Activated naive CD4-positive, alpha-beta T cell treated with anti-CD3 and anti-CD28 coated beads, Interleukin-2, amount 50 U/mL, for 16 hours (primary cell): ENCODE data around the gene DCUN1D1.

ENCODE experiments used
- DNase-seq: peaks from one replicate; pipeline ENCODE4 v3.0.0-alpha.2; 2020

DCUN1D1 gene

DNA sequence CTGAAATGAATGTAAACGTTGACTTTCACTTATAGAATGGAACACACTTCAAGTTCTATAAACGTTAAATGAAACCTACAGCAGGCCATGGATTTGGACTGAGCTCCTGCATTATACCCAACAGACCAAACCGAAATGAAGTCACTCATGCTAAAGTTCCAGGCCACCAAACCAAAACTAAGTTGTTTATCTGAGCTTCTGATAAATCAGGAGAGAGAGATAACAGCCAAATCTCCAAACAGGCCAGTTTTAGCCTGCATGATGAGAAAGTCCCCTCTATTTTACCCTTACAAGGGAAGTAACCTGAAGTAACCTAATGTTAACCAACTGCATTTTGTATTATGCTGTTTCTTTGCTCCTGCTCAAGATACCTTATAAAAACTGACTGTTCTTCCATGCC is 44.5 kb downstream of the DCUN1D1 start:
- DNase-seq, result no peak

DNA sequence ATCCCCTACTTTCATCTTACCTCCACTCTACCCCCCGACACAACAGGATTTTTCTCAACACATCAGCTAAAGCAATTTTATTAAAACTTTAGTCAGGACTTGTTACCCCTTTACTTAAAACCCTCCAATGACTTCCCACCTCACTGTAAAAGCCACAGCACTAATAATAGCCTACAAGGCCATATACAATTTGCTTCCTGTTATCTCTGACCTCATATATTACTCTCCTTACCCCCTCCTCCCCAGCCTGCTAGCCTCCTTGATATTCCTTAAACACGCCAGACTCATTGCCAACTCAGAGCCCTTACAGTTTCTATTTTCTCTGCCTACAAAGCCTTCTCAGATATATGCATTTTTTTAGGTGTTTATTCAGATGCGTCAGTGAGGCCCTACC is 54.4 kb downstream of the DCUN1D1 start:
- no peak for DNase-seq

DNA sequence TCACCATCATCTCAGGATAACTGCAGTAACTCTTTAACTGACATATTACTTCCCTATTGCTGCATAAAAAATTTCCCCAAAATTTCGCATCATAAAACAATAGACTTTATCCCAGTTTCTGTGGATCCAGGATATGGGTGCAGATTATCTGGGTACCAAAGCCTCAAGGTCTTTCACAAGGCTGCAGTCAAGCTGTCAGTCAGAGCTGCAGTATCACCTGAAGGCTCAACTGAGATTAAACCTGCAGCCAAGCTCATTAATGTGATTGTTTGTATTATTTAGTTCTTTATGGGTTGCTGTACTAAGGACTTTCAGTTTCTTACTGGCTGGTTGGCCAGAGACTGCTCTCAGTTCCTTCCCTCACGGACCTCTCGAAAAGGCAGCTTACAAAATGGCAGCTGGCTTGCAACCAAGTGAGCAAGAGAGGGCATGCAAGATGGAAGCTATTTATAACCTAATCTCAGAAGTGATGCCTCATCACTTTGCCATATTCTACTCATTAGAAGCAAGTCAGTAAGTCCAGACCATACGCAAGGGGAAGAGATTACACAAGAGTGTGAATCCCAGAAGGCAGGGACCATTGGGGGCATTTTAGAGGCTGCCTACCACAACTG is 54.9 kb downstream of the DCUN1D1 start:
- DNase-seq, result no peak

GRCh38 chr3:182921665-182922355 is 58.5 kb downstream of the DCUN1D1 start:
- DNase-seq, result no peak

- no peak for DNase-seq
These were observed 59.7 kb downstream of the DCUN1D1 start for GRCh38 chr3:182920515-182921084.

DNA sequence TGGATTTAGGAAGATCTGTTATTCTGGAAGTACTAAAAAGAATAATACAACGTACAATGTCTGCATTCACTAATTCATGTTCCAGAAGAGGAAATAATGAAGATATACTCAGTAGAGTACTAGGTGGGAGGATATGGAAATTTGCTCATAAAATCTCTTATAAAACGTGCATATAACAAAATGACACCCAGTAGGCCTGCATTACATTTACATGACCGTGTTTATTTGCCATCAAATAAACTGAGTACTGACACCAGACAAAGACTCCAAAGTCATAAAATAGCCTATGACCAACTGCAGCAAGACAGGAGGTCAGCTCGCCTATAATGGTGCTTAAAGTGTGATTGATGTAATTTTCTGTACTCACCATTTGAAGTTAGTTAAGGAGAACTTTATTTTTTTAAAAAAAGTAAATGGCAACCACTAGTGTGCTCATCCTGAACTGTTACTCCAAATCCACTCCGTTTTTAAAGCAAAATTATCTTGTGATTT is 60.4 kb downstream of the DCUN1D1 start:
- no peak for DNase-seq

GRCh38 chr3:182917134-182917533 is 63.2 kb downstream of the DCUN1D1 start:
- DNase-seq, result no peak

GRCh38 chr3:182914341-182914740 is 66.0 kb downstream of the DCUN1D1 start:
- DNase-seq, result no peak

DNA sequence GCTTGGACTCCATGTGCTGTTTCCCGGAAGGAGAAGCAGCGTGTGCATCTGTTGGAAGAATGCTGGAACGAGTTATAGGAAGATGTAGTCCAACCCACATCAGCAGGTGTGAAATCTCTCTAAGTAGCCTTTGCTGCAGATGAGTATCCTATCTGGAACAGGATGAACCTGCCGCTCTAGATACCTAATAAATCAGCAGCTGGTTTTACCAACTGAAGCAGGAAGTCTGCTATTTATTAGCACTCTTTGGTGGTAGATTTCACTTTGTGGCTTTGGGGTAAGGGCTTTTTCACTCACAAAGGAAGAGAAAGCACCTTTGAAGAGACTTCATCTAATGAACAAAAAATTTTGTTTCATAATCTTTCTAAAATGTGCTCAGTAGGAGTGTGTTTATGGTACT is 66.4 kb downstream of the DCUN1D1 start:
- no peak for DNase-seq

DNA sequence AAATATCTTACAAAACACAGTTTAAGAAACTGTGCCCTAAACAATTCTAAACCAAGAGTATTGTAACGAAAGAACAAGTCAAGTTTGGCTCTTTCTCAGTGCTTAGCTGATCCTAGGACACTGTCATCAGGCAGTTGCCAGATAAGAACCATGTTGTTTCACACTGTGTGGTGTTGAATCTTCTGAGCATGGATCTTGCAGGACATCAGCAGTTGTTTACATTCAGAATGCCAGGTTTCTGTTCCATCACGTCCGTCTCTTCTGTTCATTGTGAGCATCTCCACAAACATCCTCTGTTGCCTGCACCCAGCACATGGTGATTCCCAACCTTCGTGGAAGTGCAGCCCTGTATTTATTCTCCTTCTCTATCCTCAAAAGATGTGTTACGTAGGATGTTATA is 67.9 kb downstream of the DCUN1D1 start:
- DNase-seq, result no peak

DNA sequence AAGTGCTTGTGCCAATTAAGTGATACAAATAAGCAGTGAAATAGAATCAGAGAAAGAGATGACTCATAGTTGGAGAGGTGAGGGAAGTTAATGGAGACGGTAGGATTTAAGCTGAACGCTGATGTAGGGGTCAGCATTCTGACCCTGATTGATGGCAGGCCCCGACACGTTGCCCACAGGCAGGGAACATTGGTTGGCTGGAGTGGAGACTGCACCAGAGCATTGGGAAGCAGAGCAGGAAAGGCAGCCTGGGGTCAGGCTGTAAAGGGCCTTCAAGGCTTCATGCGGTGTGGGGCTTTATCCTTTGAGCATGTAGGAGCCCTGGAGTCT is 68.6 kb downstream of the DCUN1D1 start:
- DNase-seq, result no peak

- no peak for DNase-seq
These were observed 69.2 kb downstream of the DCUN1D1 start for GRCh38 chr3:182910936-182911781.

GRCh38 chr3:182909318-182910040 is 70.9 kb downstream of the DCUN1D1 start:
- no peak for DNase-seq

- DNase-seq, result no peak
These were observed 71.9 kb downstream of the DCUN1D1 start for GRCh38 chr3:182908471-182908870.

DNA sequence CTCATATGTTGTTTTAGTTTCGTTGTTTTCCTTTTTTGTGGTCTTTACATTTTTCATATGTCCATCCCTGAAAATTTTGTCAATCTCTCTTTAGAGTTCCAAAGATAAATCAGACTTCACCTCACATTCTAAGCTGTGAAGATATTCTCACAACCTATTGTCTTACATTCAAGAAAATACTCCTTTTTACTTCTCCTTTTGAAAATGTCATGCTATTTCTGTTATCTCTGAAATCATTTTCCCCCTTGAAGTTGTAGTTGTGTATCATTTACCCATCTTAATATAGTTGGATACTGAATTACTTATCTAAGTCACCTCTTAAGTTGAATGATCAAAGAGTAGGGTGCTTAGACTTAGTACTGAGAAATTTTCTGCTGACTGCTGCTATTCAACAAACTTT is 74.3 kb downstream of the DCUN1D1 start:
- DNase-seq, result no peak

GRCh38 chr3:182905623-182906022 is 74.7 kb downstream of the DCUN1D1 start:
- DNase-seq, result no peak

GRCh38 chr3:182904164-182904563 is 76.2 kb downstream of the DCUN1D1 start:
- DNase-seq, result no peak

DNA sequence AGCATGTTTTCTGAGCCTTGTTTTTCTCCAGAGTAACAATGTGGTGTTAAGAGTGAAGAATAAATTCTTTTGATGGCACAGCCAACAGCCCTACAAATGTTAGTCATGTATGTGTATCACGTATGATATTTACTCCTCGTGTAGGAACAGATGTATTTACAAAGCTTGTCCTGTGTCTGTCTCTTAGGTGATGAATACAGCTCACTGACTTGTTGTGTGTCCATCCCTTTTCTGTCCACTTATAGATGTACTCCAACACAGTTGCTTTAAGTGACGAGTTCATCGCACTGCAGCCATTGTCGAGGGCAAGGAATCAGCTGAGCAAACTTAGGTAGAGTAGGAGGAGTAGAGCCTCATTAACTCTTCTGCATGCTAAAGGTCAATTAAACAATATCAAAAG is 78.1 kb downstream of the DCUN1D1 start:
- no peak for DNase-seq

DNA sequence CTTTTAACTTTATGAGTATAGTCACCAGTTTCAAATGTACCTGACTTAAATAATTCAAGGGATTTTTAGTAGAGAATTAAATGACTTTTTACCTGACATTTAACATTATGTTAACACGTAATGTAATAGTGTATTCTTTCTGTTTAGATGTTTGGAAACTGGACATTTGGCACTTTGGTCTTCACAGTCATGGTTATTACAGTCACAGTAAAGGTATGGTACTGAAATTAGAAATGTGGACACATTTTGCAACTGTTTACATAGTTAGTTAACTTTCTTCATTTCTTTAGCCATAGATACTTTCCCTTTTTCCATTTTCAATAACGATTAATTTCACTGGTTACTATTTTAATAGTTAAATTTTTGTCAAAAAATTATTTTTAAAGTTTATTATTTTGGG is 83.8 kb downstream of the DCUN1D1 start:
- no peak for DNase-seq

DNA sequence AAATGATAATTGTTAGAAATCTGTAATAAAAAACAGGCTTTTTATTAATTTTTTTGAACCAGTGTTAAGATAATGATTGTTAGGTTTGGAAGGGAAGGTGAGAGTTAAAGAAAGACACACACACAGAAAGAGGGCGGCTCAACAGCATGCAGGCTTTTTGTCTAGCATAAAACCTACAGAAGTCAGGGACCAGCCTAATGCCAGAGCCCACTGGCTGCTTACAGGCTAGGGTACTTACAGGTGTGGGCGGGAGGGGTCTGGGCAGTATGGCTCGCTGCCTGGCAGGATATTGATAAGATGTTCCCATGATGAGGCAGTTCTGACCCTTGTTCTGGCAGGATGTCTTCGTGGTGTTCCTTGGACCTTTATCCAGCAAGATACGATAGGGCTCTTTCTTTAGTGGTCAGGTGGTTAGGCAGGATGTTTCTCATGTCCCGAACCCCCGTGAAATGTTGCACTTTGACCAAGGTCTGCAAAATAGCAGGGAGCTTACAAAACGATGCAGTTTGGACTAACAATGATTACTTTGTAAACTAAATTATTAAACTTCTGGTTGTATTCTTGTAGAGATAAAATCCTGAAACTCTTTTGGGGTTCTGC is 84.7 kb downstream of the DCUN1D1 start:
- no peak for DNase-seq

- no peak for DNase-seq
These were observed 88.1 kb downstream of the DCUN1D1 start for GRCh38 chr3:182892226-182892625.

GRCh38 chr3:182891364-182891763 is 89.0 kb downstream of the DCUN1D1 start:
- no peak for DNase-seq
